HEK293 (cell line): Measurements from ENCODE around the gene PACS2.

ENCODE experiments used
- GLIS2 ChIP-seq: fragments of 450-650 bp; formaldehyde crosslinking; IDR thresholded peaks from 2 replicates; pipeline ENCODE4 v1.5.1; 2016; ENCODE audit warnings: missing biosample characterization, missing genetic modification characterization
- ZBTB21 ChIP-seq: fragments of 450-650 bp; formaldehyde crosslinking; IDR thresholded peaks from 2 replicates; pipeline ENCODE4 v1.5.1; 2017; ENCODE audit warnings: missing biosample characterization, missing genetic modification characterization
- ZFP69B ChIP-seq: fragments of 450-650 bp; formaldehyde crosslinking; IDR thresholded peaks from 2 replicates; pipeline ENCODE4 v1.5.1; 2016; ENCODE audit warnings: missing biosample characterization, missing genetic modification characterization
- ZNF114 ChIP-seq: fragments of 450-650 bp; formaldehyde crosslinking; IDR thresholded peaks from 2 replicates; pipeline ENCODE4 v1.5.0; 2017; ENCODE audit warnings: missing biosample characterization, missing genetic modification characterization
- ZNF514 ChIP-seq: fragments of 450-650 bp; formaldehyde crosslinking; IDR thresholded peaks from 2 replicates; pipeline ENCODE4 v1.5.1; 2016; ENCODE audit warnings: missing biosample characterization, missing genetic modification characterization
- ZNF544 ChIP-seq: fragments of 450-650 bp; formaldehyde crosslinking; IDR thresholded peaks from 2 replicates; pipeline ENCODE4 v1.5.0; 2017; ENCODE audit warnings: missing biosample characterization, missing genetic modification characterization
- ZNF549 ChIP-seq: fragments of 450-650 bp; IDR thresholded peaks from 2 replicates; pipeline ENCODE4 v1.5.1; 2018; ENCODE audit warnings: missing biosample characterization, missing genetic modification characterization, mild to moderate bottlenecking, inconsistent platforms, moderate library complexity
- ZNF654 ChIP-seq: fragments of 450-650 bp; formaldehyde crosslinking; IDR thresholded peaks from 2 replicates; pipeline ENCODE4 v1.5.1; 2016; ENCODE audit warnings: low read depth, missing biosample characterization, missing genetic modification characterization
- ZSCAN30 ChIP-seq: fragments of 450-650 bp; IDR thresholded peaks from 2 replicates; pipeline ENCODE4 v1.5.1; 2018; ENCODE audit warnings: missing biosample characterization, mild to moderate bottlenecking, missing genetic modification characterization, moderate library complexity
- TF ChIP-seq, protein P1 (sequence below): fragments of 450-650 bp; formaldehyde crosslinking; IDR thresholded peaks from 2 replicates; pipeline ENCODE4 v1.5.1; 2016; ENCODE audit warnings: missing biosample characterization, missing genetic modification characterization
- TF ChIP-seq, protein P2 (sequence below): fragments of 450-650 bp; formaldehyde crosslinking; conservative IDR thresholded peaks from 2 replicates; pipeline ENCODE4 v1.5.1; 2016; ENCODE audit warnings: low read depth, missing biosample characterization, missing genetic modification characterization
- TF ChIP-seq, protein P3 (sequence below): fragments of 450-650 bp; formaldehyde crosslinking; IDR thresholded peaks from 2 replicates; pipeline ENCODE4 v1.5.1; 2016; ENCODE audit warnings: missing biosample characterization, missing genetic modification characterization
- TF ChIP-seq, protein P4 (sequence below): fragments of 450-650 bp; formaldehyde crosslinking; IDR thresholded peaks from 2 replicates; pipeline ENCODE4 v1.5.1; 2016; ENCODE audit warnings: missing biosample characterization, missing genetic modification characterization
- TF ChIP-seq, protein P5 (sequence below): fragments of 450-650 bp; formaldehyde crosslinking; IDR thresholded peaks from 2 replicates; pipeline ENCODE4 v1.5.1; 2016; ENCODE audit warnings: missing biosample characterization, missing genetic modification characterization
- TF ChIP-seq, protein P6 (sequence below): fragments of 450-650 bp; formaldehyde crosslinking; optimal IDR thresholded peaks from 2 replicates; pipeline ENCODE3; 2016; ENCODE audit warnings: missing biosample characterization, mild to moderate bottlenecking, missing genetic modification characterization
- TF ChIP-seq, protein P7 (sequence below): fragments of 450-650 bp; formaldehyde crosslinking; IDR thresholded peaks from 2 replicates; pipeline ENCODE4 v1.5.1; 2017; ENCODE audit warnings: missing biosample characterization, missing genetic modification characterization
- TF ChIP-seq, protein P8 (sequence below): fragments of 450-650 bp; formaldehyde crosslinking; IDR thresholded peaks from 2 replicates; pipeline ENCODE4 v1.5.1; 2016; ENCODE audit warnings: missing biosample characterization, missing genetic modification characterization

The PACS2 gene

DNA sequence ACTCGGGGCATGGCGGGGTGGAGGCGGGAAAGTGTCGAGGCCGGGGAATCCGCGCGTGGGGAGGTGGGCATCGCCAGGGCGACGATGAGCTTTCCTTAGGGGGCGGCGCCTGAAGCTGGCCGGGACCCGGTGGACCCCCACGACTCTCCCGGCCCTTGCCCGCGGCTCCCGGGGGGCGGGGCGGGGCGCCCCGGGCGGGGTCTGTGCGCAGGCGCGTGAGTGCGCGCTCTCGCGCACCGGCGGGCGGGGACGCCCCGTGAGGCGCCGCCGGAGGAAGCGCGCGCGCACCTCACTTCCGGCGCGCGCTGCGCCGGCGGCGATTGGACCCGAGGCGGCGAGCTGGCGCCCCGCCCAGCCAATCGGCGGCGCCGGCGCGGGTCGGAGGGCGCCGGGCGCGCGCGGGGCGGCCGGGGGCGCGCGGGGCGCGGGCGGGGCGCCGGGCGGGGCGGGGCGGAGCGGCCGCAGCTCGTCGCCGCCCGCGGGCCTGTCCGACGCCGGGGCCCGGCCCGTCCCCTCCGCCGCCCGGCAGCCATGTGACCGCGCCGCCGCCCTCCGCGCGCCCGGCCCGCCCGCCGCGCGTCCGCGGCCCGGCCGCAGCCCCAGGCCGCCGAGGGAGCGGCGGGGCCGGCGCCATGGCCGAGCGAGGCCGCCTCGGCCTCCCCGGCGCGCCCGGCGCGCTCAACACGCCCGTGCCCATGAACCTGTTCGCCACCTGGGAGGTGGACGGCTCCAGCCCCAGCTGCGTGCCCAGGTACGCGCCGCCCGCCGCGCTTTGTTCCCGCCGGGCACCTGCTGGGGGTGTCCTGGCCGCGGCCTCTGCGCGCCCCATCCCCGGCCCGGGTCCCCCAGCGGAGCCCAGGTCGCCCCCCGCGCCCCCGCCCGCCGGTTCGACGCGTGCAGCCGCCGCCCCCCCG lies at the start of gene PACS2 (continued):
- TF ChIP-seq ZNF544 (tag by site-specific recombination) (no peak), GLIS2 (tag by site-specific recombination) (peak; percentile 76), ZBTB21 (tag by site-specific recombination) (no peak), ZNF549 (no peak), ZNF514 (tag by site-specific recombination) (no peak), ZSCAN30 (tag by site-specific recombination) (0 out of 2 replicates have a peak, but pooled peaks have one; percentile 21), ZNF114 (tag by site-specific recombination) (no peak), ZFP69B (tag by site-specific recombination) (no peak), ZNF654 (tag by site-specific recombination) (no peak)
- TF ChIP-seq, protein P1, sequence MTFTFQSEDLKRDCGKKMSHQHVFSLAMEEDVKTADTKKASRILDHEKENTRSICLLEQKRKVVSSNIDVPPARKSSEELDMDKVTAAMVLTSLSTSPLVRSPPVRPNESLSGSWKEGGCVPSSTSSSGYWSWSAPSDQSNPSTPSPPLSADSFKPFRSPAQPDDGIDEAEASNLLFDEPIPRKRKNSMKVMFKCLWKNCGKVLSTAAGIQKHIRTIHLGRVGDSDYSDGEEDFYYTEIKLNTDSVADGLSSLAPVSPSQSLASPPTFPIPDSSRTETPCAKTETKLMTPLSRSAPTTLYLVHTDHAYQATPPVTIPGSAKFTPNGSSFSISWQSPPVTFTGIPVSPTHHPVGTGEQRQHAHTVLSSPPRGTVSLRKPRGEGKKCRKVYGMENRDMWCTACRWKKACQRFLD (tag by site-specific recombination) = no peak
- TF ChIP-seq, protein P2, sequence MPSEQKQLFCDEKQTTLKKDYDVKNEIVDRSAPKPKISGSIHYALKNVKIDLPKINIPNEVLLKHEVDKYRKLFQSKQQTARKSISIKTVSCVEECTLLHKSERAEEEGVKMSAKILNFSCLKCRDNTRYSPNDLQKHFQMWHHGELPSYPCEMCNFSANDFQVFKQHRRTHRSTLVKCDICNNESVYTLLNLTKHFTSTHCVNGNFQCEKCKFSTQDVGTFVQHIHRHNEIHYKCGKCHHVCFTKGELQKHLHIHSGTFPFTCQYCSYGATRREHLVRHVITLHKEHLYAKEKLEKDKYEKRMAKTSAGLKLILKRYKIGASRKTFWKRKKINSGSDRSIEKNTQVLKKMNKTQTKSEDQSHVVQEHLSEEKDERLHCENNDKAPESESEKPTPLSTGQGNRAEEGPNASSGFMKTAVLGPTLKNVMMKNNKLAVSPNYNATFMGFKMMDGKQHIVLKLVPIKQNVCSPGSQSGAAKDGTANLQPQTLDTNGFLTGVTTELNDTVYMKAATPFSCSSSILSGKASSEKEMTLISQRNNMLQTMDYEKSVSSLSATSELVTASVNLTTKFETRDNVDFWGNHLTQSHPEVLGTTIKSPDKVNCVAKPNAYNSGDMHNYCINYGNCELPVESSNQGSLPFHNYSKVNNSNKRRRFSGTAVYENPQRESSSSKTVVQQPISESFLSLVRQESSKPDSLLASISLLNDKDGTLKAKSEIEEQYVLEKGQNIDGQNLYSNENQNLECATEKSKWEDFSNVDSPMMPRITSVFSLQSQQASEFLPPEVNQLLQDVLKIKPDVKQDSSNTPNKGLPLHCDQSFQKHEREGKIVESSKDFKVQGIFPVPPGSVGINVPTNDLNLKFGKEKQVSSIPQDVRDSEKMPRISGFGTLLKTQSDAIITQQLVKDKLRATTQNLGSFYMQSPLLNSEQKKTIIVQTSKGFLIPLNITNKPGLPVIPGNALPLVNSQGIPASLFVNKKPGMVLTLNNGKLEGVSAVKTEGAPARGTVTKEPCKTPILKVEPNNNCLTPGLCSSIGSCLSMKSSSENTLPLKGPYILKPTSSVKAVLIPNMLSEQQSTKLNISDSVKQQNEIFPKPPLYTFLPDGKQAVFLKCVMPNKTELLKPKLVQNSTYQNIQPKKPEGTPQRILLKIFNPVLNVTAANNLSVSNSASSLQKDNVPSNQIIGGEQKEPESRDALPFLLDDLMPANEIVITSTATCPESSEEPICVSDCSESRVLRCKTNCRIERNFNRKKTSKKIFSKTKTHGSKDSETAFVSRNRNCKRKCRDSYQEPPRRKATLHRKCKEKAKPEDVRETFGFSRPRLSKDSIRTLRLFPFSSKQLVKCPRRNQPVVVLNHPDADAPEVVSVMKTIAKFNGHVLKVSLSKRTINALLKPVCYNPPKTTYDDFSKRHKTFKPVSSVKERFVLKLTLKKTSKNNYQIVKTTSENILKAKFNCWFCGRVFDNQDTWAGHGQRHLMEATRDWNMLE (tag by site-specific recombination) = no peak
- TF ChIP-seq, protein P3, sequence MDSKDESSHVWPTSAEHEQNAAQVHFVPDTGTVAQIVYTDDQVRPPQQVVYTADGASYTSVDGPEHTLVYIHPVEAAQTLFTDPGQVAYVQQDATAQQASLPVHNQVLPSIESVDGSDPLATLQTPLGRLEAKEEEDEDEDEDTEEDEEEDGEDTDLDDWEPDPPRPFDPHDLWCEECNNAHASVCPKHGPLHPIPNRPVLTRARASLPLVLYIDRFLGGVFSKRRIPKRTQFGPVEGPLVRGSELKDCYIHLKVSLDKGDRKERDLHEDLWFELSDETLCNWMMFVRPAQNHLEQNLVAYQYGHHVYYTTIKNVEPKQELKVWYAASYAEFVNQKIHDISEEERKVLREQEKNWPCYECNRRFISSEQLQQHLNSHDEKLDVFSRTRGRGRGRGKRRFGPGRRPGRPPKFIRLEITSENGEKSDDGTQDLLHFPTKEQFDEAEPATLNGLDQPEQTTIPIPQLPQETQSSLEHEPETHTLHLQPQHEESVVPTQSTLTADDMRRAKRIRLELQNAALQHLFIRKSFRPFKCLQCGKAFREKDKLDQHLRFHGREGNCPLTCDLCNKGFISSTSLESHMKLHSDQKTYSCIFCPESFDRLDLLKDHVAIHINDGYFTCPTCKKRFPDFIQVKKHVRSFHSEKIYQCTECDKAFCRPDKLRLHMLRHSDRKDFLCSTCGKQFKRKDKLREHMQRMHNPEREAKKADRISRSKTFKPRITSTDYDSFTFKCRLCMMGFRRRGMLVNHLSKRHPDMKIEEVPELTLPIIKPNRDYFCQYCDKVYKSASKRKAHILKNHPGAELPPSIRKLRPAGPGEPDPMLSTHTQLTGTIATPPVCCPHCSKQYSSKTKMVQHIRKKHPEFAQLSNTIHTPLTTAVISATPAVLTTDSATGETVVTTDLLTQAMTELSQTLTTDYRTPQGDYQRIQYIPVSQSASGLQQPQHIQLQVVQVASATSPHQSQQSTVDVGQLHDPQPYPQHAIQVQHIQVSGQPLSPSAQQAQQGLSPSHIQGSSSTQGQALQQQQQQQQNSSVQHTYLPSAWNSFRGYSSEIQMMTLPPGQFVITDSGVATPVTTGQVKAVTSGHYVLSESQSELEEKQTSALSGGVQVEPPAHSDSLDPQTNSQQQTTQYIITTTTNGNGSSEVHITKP (tag by site-specific recombination) = no peak
- TF ChIP-seq, protein P4, sequence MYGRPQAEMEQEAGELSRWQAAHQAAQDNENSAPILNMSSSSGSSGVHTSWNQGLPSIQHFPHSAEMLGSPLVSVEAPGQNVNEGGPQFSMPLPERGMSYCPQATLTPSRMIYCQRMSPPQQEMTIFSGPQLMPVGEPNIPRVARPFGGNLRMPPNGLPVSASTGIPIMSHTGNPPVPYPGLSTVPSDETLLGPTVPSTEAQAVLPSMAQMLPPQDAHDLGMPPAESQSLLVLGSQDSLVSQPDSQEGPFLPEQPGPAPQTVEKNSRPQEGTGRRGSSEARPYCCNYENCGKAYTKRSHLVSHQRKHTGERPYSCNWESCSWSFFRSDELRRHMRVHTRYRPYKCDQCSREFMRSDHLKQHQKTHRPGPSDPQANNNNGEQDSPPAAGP = no peak
- TF ChIP-seq, protein P5, sequence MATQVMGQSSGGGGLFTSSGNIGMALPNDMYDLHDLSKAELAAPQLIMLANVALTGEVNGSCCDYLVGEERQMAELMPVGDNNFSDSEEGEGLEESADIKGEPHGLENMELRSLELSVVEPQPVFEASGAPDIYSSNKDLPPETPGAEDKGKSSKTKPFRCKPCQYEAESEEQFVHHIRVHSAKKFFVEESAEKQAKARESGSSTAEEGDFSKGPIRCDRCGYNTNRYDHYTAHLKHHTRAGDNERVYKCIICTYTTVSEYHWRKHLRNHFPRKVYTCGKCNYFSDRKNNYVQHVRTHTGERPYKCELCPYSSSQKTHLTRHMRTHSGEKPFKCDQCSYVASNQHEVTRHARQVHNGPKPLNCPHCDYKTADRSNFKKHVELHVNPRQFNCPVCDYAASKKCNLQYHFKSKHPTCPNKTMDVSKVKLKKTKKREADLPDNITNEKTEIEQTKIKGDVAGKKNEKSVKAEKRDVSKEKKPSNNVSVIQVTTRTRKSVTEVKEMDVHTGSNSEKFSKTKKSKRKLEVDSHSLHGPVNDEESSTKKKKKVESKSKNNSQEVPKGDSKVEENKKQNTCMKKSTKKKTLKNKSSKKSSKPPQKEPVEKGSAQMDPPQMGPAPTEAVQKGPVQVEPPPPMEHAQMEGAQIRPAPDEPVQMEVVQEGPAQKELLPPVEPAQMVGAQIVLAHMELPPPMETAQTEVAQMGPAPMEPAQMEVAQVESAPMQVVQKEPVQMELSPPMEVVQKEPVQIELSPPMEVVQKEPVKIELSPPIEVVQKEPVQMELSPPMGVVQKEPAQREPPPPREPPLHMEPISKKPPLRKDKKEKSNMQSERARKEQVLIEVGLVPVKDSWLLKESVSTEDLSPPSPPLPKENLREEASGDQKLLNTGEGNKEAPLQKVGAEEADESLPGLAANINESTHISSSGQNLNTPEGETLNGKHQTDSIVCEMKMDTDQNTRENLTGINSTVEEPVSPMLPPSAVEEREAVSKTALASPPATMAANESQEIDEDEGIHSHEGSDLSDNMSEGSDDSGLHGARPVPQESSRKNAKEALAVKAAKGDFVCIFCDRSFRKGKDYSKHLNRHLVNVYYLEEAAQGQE = no peak
- TF ChIP-seq, protein P6, sequence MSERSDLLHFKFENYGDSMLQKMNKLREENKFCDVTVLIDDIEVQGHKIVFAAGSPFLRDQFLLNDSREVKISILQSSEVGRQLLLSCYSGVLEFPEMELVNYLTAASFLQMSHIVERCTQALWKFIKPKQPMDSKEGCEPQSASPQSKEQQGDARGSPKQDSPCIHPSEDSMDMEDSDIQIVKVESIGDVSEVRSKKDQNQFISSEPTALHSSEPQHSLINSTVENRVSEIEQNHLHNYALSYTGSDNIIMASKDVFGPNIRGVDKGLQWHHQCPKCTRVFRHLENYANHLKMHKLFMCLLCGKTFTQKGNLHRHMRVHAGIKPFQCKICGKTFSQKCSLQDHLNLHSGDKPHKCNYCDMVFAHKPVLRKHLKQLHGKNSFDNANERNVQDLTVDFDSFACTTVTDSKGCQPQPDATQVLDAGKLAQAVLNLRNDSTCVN (tag by site-specific recombination) = no peak
- TF ChIP-seq, protein P7, sequence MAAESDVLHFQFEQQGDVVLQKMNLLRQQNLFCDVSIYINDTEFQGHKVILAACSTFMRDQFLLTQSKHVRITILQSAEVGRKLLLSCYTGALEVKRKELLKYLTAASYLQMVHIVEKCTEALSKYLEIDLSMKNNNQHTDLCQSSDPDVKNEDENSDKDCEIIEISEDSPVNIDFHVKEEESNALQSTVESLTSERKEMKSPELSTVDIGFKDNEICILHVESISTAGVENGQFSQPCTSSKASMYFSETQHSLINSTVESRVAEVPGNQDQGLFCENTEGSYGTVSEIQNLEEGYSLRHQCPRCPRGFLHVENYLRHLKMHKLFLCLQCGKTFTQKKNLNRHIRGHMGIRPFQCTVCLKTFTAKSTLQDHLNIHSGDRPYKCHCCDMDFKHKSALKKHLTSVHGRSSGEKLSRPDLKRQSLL = no peak
- TF ChIP-seq, protein P8, sequence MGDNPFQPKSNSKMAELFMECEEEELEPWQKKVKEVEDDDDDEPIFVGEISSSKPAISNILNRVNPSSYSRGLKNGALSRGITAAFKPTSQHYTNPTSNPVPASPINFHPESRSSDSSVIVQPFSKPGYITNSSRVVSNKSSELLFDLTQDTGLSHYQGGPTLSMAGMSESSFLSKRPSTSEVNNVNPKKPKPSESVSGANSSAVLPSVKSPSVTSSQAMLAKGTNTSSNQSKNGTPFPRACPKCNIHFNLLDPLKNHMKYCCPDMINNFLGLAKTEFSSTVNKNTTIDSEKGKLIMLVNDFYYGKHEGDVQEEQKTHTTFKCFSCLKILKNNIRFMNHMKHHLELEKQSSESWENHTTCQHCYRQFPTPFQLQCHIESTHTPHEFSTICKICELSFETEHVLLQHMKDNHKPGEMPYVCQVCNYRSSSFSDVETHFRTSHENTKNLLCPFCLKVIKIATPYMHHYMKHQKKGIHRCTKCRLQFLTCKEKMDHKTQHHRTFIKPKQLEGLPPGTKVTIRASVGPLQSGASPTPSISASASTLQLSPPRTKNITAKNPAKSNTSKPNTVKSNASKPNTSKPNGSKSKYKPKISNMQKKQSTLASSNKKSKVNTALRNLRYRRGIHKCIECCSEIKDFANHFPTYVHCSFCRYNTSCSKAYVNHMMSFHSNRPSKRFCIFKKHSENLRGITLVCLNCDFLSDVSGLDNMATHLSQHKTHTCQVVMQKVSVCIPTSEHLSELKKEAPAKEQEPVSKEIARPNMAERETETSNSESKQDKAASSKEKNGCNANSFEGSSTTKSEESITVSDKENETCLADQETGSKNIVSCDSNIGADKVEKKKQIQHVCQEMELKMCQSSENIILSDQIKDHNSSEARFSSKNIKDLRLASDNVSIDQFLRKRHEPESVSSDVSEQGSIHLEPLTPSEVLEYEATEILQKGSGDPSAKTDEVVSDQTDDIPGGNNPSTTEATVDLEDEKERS (tag by site-specific recombination) = no peak
